IMR-90 (cell line): ENCODE results near the gene EZR. TPM values are rescaled to one million over a fixed set of nuclear protein-coding genes. Genes with fewer than 3 reads are reported as not detected.

ENCODE experiments used
- ATAC-seq: fragments of 200-7000 bp; cut with Tn5 transposase; 2 replicates; pipeline ENCODE4 v1.9.1; 2020; ENCODE audit warnings: low read depth, mild to moderate bottlenecking, moderate library complexity
- BruUV-seq: library from RNA; stranded (reverse); fragments of 400-500 nt; replicated peaks from 2 replicates; lab custom pipeline; 2021; lab: Mats Ljungman, UMichigan
- CTCF ChIA-PET: fragments of 300-600 bp; formaldehyde crosslinking; extraction: SDS; loops from one replicate; lab custom pipeline; 2021; ENCODE audit warnings: antibody characterized with exemption; lab: Yijun Ruan, JAX
- POLR2A ChIA-PET: fragments of 300-600 bp; sonication (Branson Sonifier 250); formaldehyde crosslinking; loops from one replicate; lab custom pipeline; 2022; ENCODE audit warnings: antibody characterized with exemption; ENCODE audit not compliant: unreplicated experiment; lab: Charles Lee
- DNase-seq: peaks from one replicate; pipeline ENCODE4 v3.0.0; 2013
- H2AFZ ChIP-seq: replicated peaks from 2 replicates; pipeline ENCODE3; 2013; ENCODE audit warnings: low read length, mild to moderate bottlenecking; ENCODE audit not compliant: poor library complexity
- H2AK5ac ChIP-seq: 2 replicates; pipeline ENCODE4 v1.6.1; 2013; ENCODE audit warnings: low read depth, low read length, inconsistent platforms
- H2AK9ac ChIP-seq: replicated peaks from 2 replicates; pipeline ENCODE3; 2013; ENCODE audit warnings: mild to moderate bottlenecking, low read depth, low read length, moderate library complexity; ENCODE audit not compliant: poor library complexity
- H2BK120ac ChIP-seq: 2 replicates; pipeline ENCODE4 v1.6.1; 2013; ENCODE audit warnings: low read depth, low read length, inconsistent platforms
- H2BK15ac ChIP-seq: 3 replicates; pipeline ENCODE4 v1.6.1; 2013; ENCODE audit warnings: low read depth, low read length, inconsistent platforms
- H2BK20ac ChIP-seq: 2 replicates; pipeline ENCODE4 v1.6.1; 2013; ENCODE audit warnings: low read depth, mild to moderate bottlenecking, inconsistent platforms, low read length, moderate library complexity
- H2BK5ac ChIP-seq: 2 replicates; pipeline ENCODE4 v1.6.1; 2013; ENCODE audit warnings: mild to moderate bottlenecking, low read depth, low read length, inconsistent platforms; ENCODE audit not compliant: poor library complexity, severe bottlenecking
- H3K14ac ChIP-seq: replicated peaks from 2 replicates; pipeline ENCODE4 v1.6.1; 2013; ENCODE audit warnings: low read depth, low read length, inconsistent platforms
- H3K18ac ChIP-seq: 2 replicates; pipeline ENCODE4 v1.6.1; 2013; ENCODE audit warnings: low read depth, low read length, control low read depth
- H3K23ac ChIP-seq: 2 replicates; pipeline ENCODE4 v1.6.1; 2013; ENCODE audit warnings: low read depth, low read length, inconsistent platforms
- H3K27ac ChIP-seq: 2 replicates; pipeline ENCODE4 v1.5.1; 2013; ENCODE audit warnings: mild to moderate bottlenecking, control low read depth, low read length; ENCODE audit not compliant: insufficient read depth
- H3K27me3 ChIP-seq: 2 replicates; pipeline ENCODE4 v1.6.1; 2013; ENCODE audit warnings: low read length; ENCODE audit not compliant: control insufficient read depth, insufficient read depth
- H3K36me3 ChIP-seq: 2 replicates; pipeline ENCODE4 v1.6.1; 2013; ENCODE audit warnings: low read length, mixed read lengths; ENCODE audit not compliant: control insufficient read depth, insufficient read depth
- H3K4ac ChIP-seq: 2 replicates; pipeline ENCODE4 v1.6.1; 2013; ENCODE audit warnings: low read depth, low read length, inconsistent platforms
- H3K4me1 ChIP-seq: 2 replicates; pipeline ENCODE4 v1.6.1; 2013; ENCODE audit warnings: low read length, mixed read lengths; ENCODE audit not compliant: control insufficient read depth, insufficient read depth
- H3K4me2 ChIP-seq: 2 replicates; pipeline ENCODE4 v1.6.1; 2013; ENCODE audit warnings: low read depth, mild to moderate bottlenecking, control low read depth, low read length, moderate library complexity
- H3K4me3 ChIP-seq: 2 replicates; pipeline ENCODE4 v1.5.1; 2013; ENCODE audit warnings: low read depth, mild to moderate bottlenecking, control low read depth, low read length, moderate library complexity; ENCODE audit not compliant: insufficient read depth
- H3K56ac ChIP-seq: 2 replicates; pipeline ENCODE4 v1.6.1; 2013; ENCODE audit warnings: low read length, inconsistent platforms; ENCODE audit not compliant: insufficient read depth; ENCODE audit errors: extremely low read depth
- H3K79me1 ChIP-seq, 2 experiments: 2 replicates each; pipeline ENCODE4 v1.6.1; 2013; ENCODE audit warnings: low read length in 2 of 2, inconsistent platforms in 1 of 2, low read depth in 1 of 2
- H3K9ac ChIP-seq: 2 replicates; pipeline ENCODE4 v1.6.1; 2013; ENCODE audit warnings: low read depth, low read length, control low read depth
- H3K9me1 ChIP-seq: 2 replicates; pipeline ENCODE4 v1.6.1; 2013; ENCODE audit warnings: low read length, inconsistent platforms; ENCODE audit not compliant: insufficient read depth
- H3K9me3 ChIP-seq: 2 replicates; pipeline ENCODE4 v1.6.1; 2013; ENCODE audit warnings: low read length; ENCODE audit not compliant: control insufficient read depth, insufficient read depth
- H4K20me1 ChIP-seq: 2 replicates; pipeline ENCODE4 v1.6.1; 2013; ENCODE audit warnings: low read length, inconsistent platforms; ENCODE audit not compliant: insufficient read depth
- H4K5ac ChIP-seq: 2 replicates; pipeline ENCODE4 v1.6.1; 2013; ENCODE audit warnings: mild to moderate bottlenecking, low read depth, low read length, control low read depth
- H4K8ac ChIP-seq, 2 experiments: 2 replicates each; pipeline ENCODE4 v1.6.1; 2013; ENCODE audit warnings: low read depth in 2 of 2, low read length in 2 of 2, control low read depth in 1 of 2, inconsistent platforms in 1 of 2
- H4K91ac ChIP-seq: 2 replicates; pipeline ENCODE4 v1.6.1; 2013; ENCODE audit warnings: low read depth, low read length, inconsistent platforms; ENCODE audit not compliant: insufficient read depth
- CTCF ChIP-seq: conservative IDR thresholded peaks from 2 replicates; pipeline ENCODE4 v1.5.1; 2012; ENCODE audit warnings: mild to moderate bottlenecking, low read depth, low read length, improper control_type of control experiment
- MAZ ChIP-seq: IDR thresholded peaks from 2 replicates; pipeline ENCODE4 v1.6.1; 2012; ENCODE audit warnings: low read depth, mild to moderate bottlenecking, low read length, improper control_type of control experiment, moderate library complexity, borderline replicate concordance
- NFE2L2 ChIP-seq: fragments of 150-350 bp; IDR thresholded peaks from 2 replicates; pipeline ENCODE4 v1.6.1; 2016; ENCODE audit warnings: low read depth, mild to moderate bottlenecking, low read length
- RCOR1 ChIP-seq: IDR thresholded peaks from 2 replicates; pipeline ENCODE4 v1.6.1; 2012; ENCODE audit warnings: mild to moderate bottlenecking, low read length, improper control_type of control experiment; ENCODE audit not compliant: insufficient replicate concordance
- WGBS, 2 experiments: methylation state at CpG; one replicate each; pipeline versions ENCODE4 v1.1.5 to v1.1.7; 2013; ENCODE audit warnings: missing lambda C conversion rate in 2 of 2; ENCODE audit not compliant: insufficient read length in 1 of 2; ENCODE audit errors: extremely low coverage in 2 of 2; 5-methylcytosine and 5-hydroxymethylcytosine counted together
- dilution Hi-C: fragments of 300-500 bp; cut with HindIII; formaldehyde crosslinking; loops from one replicate; pipeline ENCODE4 v1.14.3; 2018; ENCODE audit warnings: low sequenced_read_pairs; ENCODE audit not compliant: unreplicated experiment
- in situ Hi-C: fragments of 300-500 bp; cut with MboI; formaldehyde crosslinking; loops from 3 replicates; pipeline ENCODE4 v1.14.3; 2019; ENCODE audit warnings: low sequenced_read_pairs, inconsistent platforms, mixed read lengths
- intact Hi-C: fragments of 100-400 bp; cut with micrococcal nuclease; formaldehyde crosslinking; loops from 2 replicates; pipeline ENCODE4 v1.10.0; 2022
- polyA plus RNA-seq, 3 experiments: library from polyadenylated mRNA; depleted of rRNA; stranded (reverse); fragments of >200 nt; gene quantifications; 2 replicates each; pipeline ENCODE4 v1.2.3, GENCODE V29; 2012; ENCODE audit warnings: low replicate concordance in 1 of 3
- total RNA-seq: library from RNA; depleted of rRNA; stranded (reverse); fragments of >200 nt; gene quantifications from 2 replicates; pipeline ENCODE4 v1.2.3, GENCODE V29; 2012

EZR gene
- total and polyA plus RNA-seq, 2 of the 4 experiments (the other 2 are of a cell fraction): 83.8 to 145 TPM

GRCh38 chr6:158769234-158769770 lies 49.9 kb downstream of the EZR start:
- TF ChIP-seq NFE2L2: no peak
- TF ChIP-seq MAZ: no peak
- no peak for TF ChIP-seq CTCF
- TF ChIP-seq RCOR1: no peak
- Histone ChIP-seq H3K27me3 (no peaks in the 10 kb centered on the region), H2AK5ac (no peak overlapping the region), H3K4ac (no peak overlapping the region), H3K9me1 (peaks cover 5% of the 10 kb centered on the region; the same call in 1 of the 2 replicates), H3K18ac (no peak overlapping the region), H3K27ac (no peak overlapping the region), H3K14ac (no peak overlapping the region), H2BK120ac (no peak overlapping the region), H3K4me1 (no peaks in the 10 kb centered on the region), H2BK5ac (no peak overlapping the region), H2AK9ac (no peak overlapping the region), H2AFZ (no peak overlapping the region), H4K5ac (no peak overlapping the region), H4K8ac (no peak overlapping the region), H3K4me2 (no peak overlapping the region), H3K4me3 (no peak overlapping the region), H3K36me3 (peaks cover 75% of the 10 kb centered on the region), H3K56ac (no peak overlapping the region), H4K91ac (no peak overlapping the region), H3K9me3 (no peaks in the 10 kb centered on the region), H4K20me1 (no peaks in the 10 kb centered on the region), H2BK15ac (no peak overlapping the region), H3K9ac (no peak overlapping the region), H3K79me1 (peaks cover 0 to 6% of the 10 kb centered on the region in 2 experiments; a peak in 3 of 4 replicates), H2BK20ac (no peak overlapping the region), H3K23ac (no peak overlapping the region)
- in situ Hi-C loops (no loop called here), dilution Hi-C loops (no loop called here), intact Hi-C loops (no loop called here)
- no TSS peak for BruUV-seq
- POLR2A ChIA-PET: no interaction called here
- WGBS, 2 experiments: no CpG with 5 or more reads among the region's 13 CpGs
- DNase-seq (no peak), ATAC-seq (no peak)
- CTCF ChIA-PET: no interaction called here
